H1 (cell line): ENCODE results near the gene RNASEL. TPM values are rescaled to one million over a fixed set of nuclear protein-coding genes. Genes with fewer than 3 reads are reported as not detected.

Experiments
- CTCF ChIA-PET: fragments of 300-600 bp; sonication (Branson Sonifier 250); formaldehyde crosslinking; loops from one replicate; lab custom pipeline; 2021; ENCODE audit not compliant: partially characterized antibody; lab: Charles Lee
- POLR2A ChIA-PET: fragments of 300-600 bp; sonication (Branson Sonifier 250); formaldehyde crosslinking; loops from one replicate; lab custom pipeline; 2021; ENCODE audit warnings: inconsistent platforms; ENCODE audit not compliant: partially characterized antibody; lab: Charles Lee
- DNase-seq, 2 experiments: peaks; one replicate each; pipeline versions ENCODE4 v3.0.0 to v3.0.0-alpha.2; 2010 to 2022; ENCODE audit warnings: low spot score in 2 of 2, low read depth in 1 of 2, mixed read lengths in 1 of 2
- FAIRE-seq: peaks from 2 replicates; lab custom pipeline; 2011; peaks lifted over from hg19 to GRCh38; lab: Jason Lieb, UNC
- H2AFZ ChIP-seq: 2 replicates; pipeline ENCODE4 v1.8.1; 2012; ENCODE audit warnings: low read length, inconsistent platforms
- H2AK5ac ChIP-seq: 2 replicates; pipeline ENCODE4 v1.6.1; 2013; ENCODE audit warnings: low read depth, low read length
- H2BK120ac ChIP-seq: replicated peaks from 2 replicates; pipeline ENCODE3; 2013; ENCODE audit warnings: low read depth, low read length, inconsistent platforms
- H2BK12ac ChIP-seq: 2 replicates; pipeline ENCODE4 v1.6.1; 2013; ENCODE audit warnings: low read depth, low read length
- H2BK15ac ChIP-seq: 2 replicates; pipeline ENCODE4 v1.6.1; 2013; ENCODE audit warnings: low read length
- H2BK20ac ChIP-seq: 2 replicates; pipeline ENCODE4 v1.6.1; 2013; ENCODE audit warnings: low read length
- H2BK5ac ChIP-seq: 2 replicates; pipeline ENCODE4 v1.6.1; 2013; ENCODE audit warnings: low read depth, low read length
- H3K14ac ChIP-seq: 2 replicates; pipeline ENCODE4 v1.6.1; 2013; ENCODE audit warnings: inconsistent platforms; ENCODE audit not compliant: insufficient read length
- H3K18ac ChIP-seq: 2 replicates; pipeline ENCODE4 v1.6.1; 2013; ENCODE audit warnings: low read length; ENCODE audit errors: extremely low read depth
- H3K23ac ChIP-seq: 2 replicates; pipeline ENCODE4 v1.6.1; 2013; ENCODE audit warnings: inconsistent platforms; ENCODE audit not compliant: insufficient read length
- H3K23me2 ChIP-seq: 2 replicates; pipeline ENCODE4 v1.6.1; 2013; ENCODE audit warnings: low read depth, low read length
- H3K27ac ChIP-seq: 2 replicates; pipeline ENCODE4 v1.6.1; 2011; ENCODE audit warnings: low read depth, low read length, inconsistent platforms
- H3K27me3 ChIP-seq, 4 experiments: replicated peaks in 1 of 4; 1 replicate in 1 of 4; 2 replicates in 3 of 4; pipeline versions ENCODE4 v1.6.1 to v1.8.1; 2011 to 2013; ENCODE audit warnings: low read length in 3 of 4, mild to moderate bottlenecking in 3 of 4, inconsistent platforms in 2 of 4, mixed read lengths in 2 of 4, moderate library complexity in 1 of 4; ENCODE audit not compliant: control insufficient read depth in 3 of 4, insufficient read depth in 3 of 4; ENCODE audit errors: extremely low read depth in 1 of 4
- H3K36me3 ChIP-seq, 4 experiments: 2 replicates each; pipeline versions ENCODE4 v1.6.1 to v1.8.1; 2011 to 2013; ENCODE audit warnings: mild to moderate bottlenecking in 4 of 4, low read length in 3 of 4, moderate library complexity in 2 of 4, control low read depth in 1 of 4, inconsistent platforms in 1 of 4; ENCODE audit not compliant: insufficient read depth in 4 of 4, control insufficient read depth in 2 of 4
- H3K4ac ChIP-seq: replicated peaks from 2 replicates; pipeline ENCODE3; 2013; ENCODE audit warnings: low read length, low read depth, mixed read lengths, inconsistent platforms; ENCODE audit not compliant: insufficient read length
- H3K4me1 ChIP-seq, 4 experiments: replicated peaks in 1 of 4; 1 replicate in 1 of 4; 2 replicates in 3 of 4; pipeline versions ENCODE4 v1.6.1 to v1.8.1; 2011 to 2013; ENCODE audit warnings: low read length in 3 of 4, inconsistent platforms in 2 of 4, mixed read lengths in 1 of 4; ENCODE audit not compliant: insufficient read depth in 4 of 4, control insufficient read depth in 3 of 4
- H3K4me2 ChIP-seq, 2 experiments: 2 replicates each; pipeline versions ENCODE4 v1.6.1 to v1.8.1; 2011 to 2013; ENCODE audit warnings: low read depth in 2 of 2, low read length in 2 of 2, control low read depth in 1 of 2, inconsistent platforms in 1 of 2, mild to moderate bottlenecking in 1 of 2; ENCODE audit not compliant: insufficient read depth in 1 of 2
- H3K4me3 ChIP-seq, 4 experiments: fragments of 200-600, 300-600 bp in 1 of 4; sonication (generic), shearing (Covaris generic), sonication (Bioruptor Twin) in 1 of 4; 2 replicates each; pipeline versions ENCODE4 v1.5.1 to v1.8.1; 2011 to 2016; ENCODE audit warnings: low read length in 4 of 4, low read depth in 3 of 4, control low read depth in 2 of 4, inconsistent platforms in 2 of 4, mild to moderate bottlenecking in 2 of 4, mixed read lengths in 1 of 4, moderate library complexity in 1 of 4; ENCODE audit not compliant: insufficient read depth in 2 of 4; ENCODE audit errors: extremely low read depth in 1 of 4
- H3K56ac ChIP-seq: replicated peaks from 2 replicates; pipeline ENCODE3; 2013; ENCODE audit warnings: low read depth, mild to moderate bottlenecking, mixed read lengths, low read length, inconsistent platforms; ENCODE audit not compliant: insufficient read length
- H3K79me1 ChIP-seq: 2 replicates; pipeline ENCODE4 v1.6.1; 2013; ENCODE audit warnings: low read depth, low read length, control low read depth
- H3K79me2 ChIP-seq, 2 experiments: 2 replicates each; pipeline versions ENCODE4 v1.6.1 to v1.8.1; 2012 to 2013; ENCODE audit warnings: low read length in 2 of 2, mild to moderate bottlenecking in 2 of 2, inconsistent platforms in 1 of 2; ENCODE audit not compliant: insufficient read depth in 2 of 2, control insufficient read depth in 1 of 2
- H3K9ac ChIP-seq, 4 experiments: replicated peaks in 1 of 4; 1 replicate in 1 of 4; 2 replicates in 3 of 4; pipeline versions ENCODE4 v1.6.1 to v1.8.1; 2011 to 2013; ENCODE audit warnings: low read depth in 3 of 4, low read length in 3 of 4, control low read depth in 2 of 4, mild to moderate bottlenecking in 2 of 4, moderate library complexity in 2 of 4, inconsistent platforms in 1 of 4; ENCODE audit errors: extremely low read depth in 1 of 4
- H3K9me3 ChIP-seq, 2 experiments: 2 replicates each; pipeline versions ENCODE4 v1.6.1 to v1.8.1; 2012 to 2013; ENCODE audit warnings: mild to moderate bottlenecking in 2 of 2, moderate library complexity in 2 of 2, control low read depth in 1 of 2, inconsistent platforms in 1 of 2, low read depth in 1 of 2, low read length in 1 of 2, mixed read lengths in 1 of 2; ENCODE audit not compliant: insufficient read depth in 2 of 2
- H4K20me1 ChIP-seq, 2 experiments: replicated peaks in 1 of 2; 2 replicates each; pipeline versions ENCODE3 to v1.8.1; 2011 to 2013; ENCODE audit warnings: inconsistent platforms in 2 of 2, low read length in 2 of 2, mild to moderate bottlenecking in 1 of 2; ENCODE audit not compliant: insufficient read depth in 2 of 2, control insufficient read depth in 1 of 2
- H4K5ac ChIP-seq: 2 replicates; pipeline ENCODE4 v1.6.1; 2013; ENCODE audit warnings: low read length, low read depth, mixed read lengths, inconsistent platforms; ENCODE audit not compliant: insufficient read length
- H4K8ac ChIP-seq: 2 replicates; pipeline ENCODE4 v1.8.0; 2013; ENCODE audit warnings: mild to moderate bottlenecking, moderate library complexity, low read length, inconsistent platforms; ENCODE audit not compliant: insufficient read depth; ENCODE audit errors: extremely low read depth
- H4K91ac ChIP-seq: replicated peaks from 2 replicates; pipeline ENCODE3; 2013; ENCODE audit warnings: low read length, mixed read lengths, inconsistent platforms; ENCODE audit not compliant: insufficient read length
- NANOG ChIP-seq: IDR thresholded peaks from 2 replicates; pipeline ENCODE4 v1.6.1; 2011; ENCODE audit warnings: low read length, low read depth, mild to moderate bottlenecking, inconsistent platforms; ENCODE audit not compliant: insufficient read depth, poor library complexity, severe bottlenecking
- SRF ChIP-seq: IDR thresholded peaks from 2 replicates; pipeline ENCODE4 v1.6.1; 2011; ENCODE audit warnings: mild to moderate bottlenecking, low read depth, low read length, moderate library complexity
- polyA plus RNA-seq, 7 experiments: library from polyadenylated mRNA; depleted of rRNA in 3 of 7; stranded (reverse) in 5 of 7; unstranded in 2 of 7; fragments of >200 nt in 5 of 7; fragments of 200-250 nt in 2 of 7; gene quantifications; 1 replicate in 5 of 7; 2 replicates in 1 of 7; 4 replicates in 1 of 7; pipeline versions ENCODE4 v1.2.1 to v1.2.3, GENCODE V29; 2011 to 2013; ENCODE audit warnings: missing spikeins in 2 of 7, mixed read lengths in 2 of 7
- total RNA-seq: library from RNA; stranded (reverse); fragmentation: NEBNext Ultra II Directional; extraction: Animal tissue kit (Norgen Biotek cat#: 25700); gene quantifications from 2 replicates; pipeline ENCODE4 v1.2.1, GENCODE V29; 2021

The RNASEL gene
- total and polyA plus RNA-seq, 2 of the 8 experiments (the other 6 are each of a cell fraction or from before 2014, with no cell fraction given), result 0.39 to 0.78 TPM

DNA sequence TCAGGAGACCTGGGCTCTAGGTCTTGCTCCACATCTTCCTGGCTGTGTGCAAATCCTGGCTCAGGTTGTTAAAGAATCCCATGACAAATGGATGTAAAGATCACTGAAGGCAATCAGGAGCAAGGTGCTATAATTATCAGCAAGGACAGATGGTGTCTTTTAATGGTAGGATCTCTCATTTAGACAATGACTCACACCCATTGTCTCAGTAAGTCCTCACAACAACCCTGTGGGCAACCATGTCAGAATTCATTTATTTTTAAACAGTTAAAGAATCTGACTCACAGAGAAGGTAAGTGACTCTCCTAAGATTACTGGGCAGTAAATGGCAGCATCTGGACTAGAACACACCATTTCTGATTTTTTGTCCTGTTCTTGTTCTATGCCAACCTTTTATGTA lies 32.8 kb downstream of the RNASEL start:
- CTCF ChIA-PET, result interaction anchor here (1.0 kb wide), 1 partner anchor 72 kb away, joined by 3 read pairs; no protein-coding TSS in a partner anchor
- Histone ChIP-seq H3K9me3 (no peaks in the 10 kb centered on the region; a peak in 1 of 4 replicates), H3K4me1 (no peaks in the 10 kb centered on the region), H3K18ac (no peak overlapping the region), H4K20me1 (no peaks in the 10 kb centered on the region), H3K4ac (no peak overlapping the region), H3K56ac (no peak overlapping the region), H2AK5ac (no peak overlapping the region), H2BK15ac (no peak overlapping the region), H3K4me2 (no peak overlapping the region), H4K8ac (no peak overlapping the region), H3K79me2 (no peaks in the 10 kb centered on the region), H2BK120ac (no peak overlapping the region), H2BK12ac (no peak overlapping the region), H3K23ac (no peak overlapping the region), H2BK20ac (no peak overlapping the region), H3K27ac (no peak overlapping the region), H4K5ac (no peak overlapping the region), H3K36me3 (no peaks in the 10 kb centered on the region), H3K23me2 (no peaks in the 10 kb centered on the region), H2BK5ac (no peak overlapping the region), H3K9ac (no peak overlapping the region), H3K4me3 (no peak overlapping the region), H4K91ac (no peak overlapping the region), H3K27me3 (no peaks in the 10 kb centered on the region), H3K79me1 (no peaks in the 10 kb centered on the region), H2AFZ (no peak overlapping the region), H3K14ac (no peak overlapping the region)
- FAIRE-seq (no peak), DNase-seq (no peak)
- POLR2A ChIA-PET, result no interaction called here
- no peak for TF ChIP-seq NANOG
- TF ChIP-seq SRF, result no peak
